Liver (tissue), 9 donors: ENCODE data around the gene CSMD2. TPM values are rescaled to one million over a fixed set of nuclear protein-coding genes. Genes with fewer than 3 reads are reported as not detected.

Source experiments
- DNase-seq: peaks from one replicate; pipeline ENCODE4 v3.0.0-alpha.2; 2017; ENCODE audit warnings: low spot score
- H3K27ac ChIP-seq, 2 donors: one replicate each; pipeline ENCODE4 v1.7.0; 2013; ENCODE audit warnings: inconsistent platforms in 2 of 2, low read length in 2 of 2, control low read depth in 1 of 2, low read depth in 1 of 2, mild to moderate bottlenecking in 1 of 2
- H3K27me3 ChIP-seq, 4 donors: one replicate each; pipeline versions ENCODE4 v1.6.1 to v1.7.0; 2013; ENCODE audit warnings: low read length in 3 of 4, inconsistent platforms in 1 of 4, mild to moderate bottlenecking in 1 of 4, moderate library complexity in 1 of 4; ENCODE audit not compliant: control insufficient read depth in 4 of 4, insufficient read depth in 4 of 4
- H3K36me3 ChIP-seq, 4 donors: one replicate each; pipeline versions ENCODE4 v1.6.1 to v1.7.0; 2013; ENCODE audit warnings: low read length in 3 of 4, mild to moderate bottlenecking in 3 of 4, low read depth in 1 of 4, moderate library complexity in 1 of 4; ENCODE audit not compliant: control insufficient read depth in 4 of 4, insufficient read depth in 3 of 4
- H3K4me1 ChIP-seq, 4 donors: one replicate each; pipeline versions ENCODE4 v1.6.1 to v1.7.0; 2013; ENCODE audit warnings: low read length in 3 of 4, mild to moderate bottlenecking in 3 of 4, moderate library complexity in 1 of 4; ENCODE audit not compliant: control insufficient read depth in 4 of 4, insufficient read depth in 4 of 4
- H3K4me3 ChIP-seq, 3 donors: one replicate each; pipeline versions ENCODE4 v1.6.1 to v1.7.0; 2013; ENCODE audit warnings: low read length in 3 of 3, control low read depth in 1 of 3, low read depth in 1 of 3, mild to moderate bottlenecking in 1 of 3
- H3K9ac ChIP-seq, 2 donors: one replicate each; pipeline ENCODE4 v1.7.0; 2013; ENCODE audit warnings: low read length in 2 of 2, mild to moderate bottlenecking in 2 of 2, moderate library complexity in 2 of 2, control low read depth in 1 of 2, low read depth in 1 of 2
- H3K9me3 ChIP-seq, 4 donors: one replicate each; pipeline versions ENCODE4 v1.6.1 to v1.7.0; 2013; ENCODE audit warnings: low read length in 3 of 4; ENCODE audit not compliant: control insufficient read depth in 4 of 4
- ATF3 ChIP-seq: IDR thresholded peaks from 2 replicates; pipeline ENCODE4 v1.6.1; 2016; ENCODE audit warnings: antibody characterized with exemption
- CTCF ChIP-seq: fragments of 150-350 bp; IDR thresholded peaks from 2 replicates; pipeline ENCODE4 v1.5.1; 2017; ENCODE audit warnings: improper control_type of control experiment, low read depth, low read length; ENCODE audit not compliant: missing input control
- EGR1 ChIP-seq, 2 donors: IDR thresholded peaks; 2 replicates each; pipeline ENCODE4 v1.6.1; 2016 to 2018; ENCODE audit warnings: antibody characterized with exemption in 2 of 2, low read depth in 2 of 2
- FOXA1 ChIP-seq: IDR thresholded peaks from 2 replicates; pipeline ENCODE4 v1.6.1; 2016; ENCODE audit warnings: antibody characterized with exemption
- FOXA2 ChIP-seq: IDR thresholded peaks from 2 replicates; pipeline ENCODE4 v1.6.1; 2016; ENCODE audit warnings: antibody characterized with exemption
- GABPA ChIP-seq, 2 donors: IDR thresholded peaks in 1 of 2; conservative IDR thresholded peaks in 1 of 2; 2 replicates each; pipeline ENCODE4 v1.6.1; 2016; ENCODE audit warnings: antibody characterized with exemption in 2 of 2, mild to moderate bottlenecking in 1 of 2, moderate library complexity in 1 of 2
- HNF4A ChIP-seq, 2 donors: conservative IDR thresholded peaks; 2 replicates each; pipeline ENCODE4 v1.6.1; 2016; ENCODE audit warnings: antibody characterized with exemption in 2 of 2, mild to moderate bottlenecking in 2 of 2
- HNF4G ChIP-seq: IDR thresholded peaks from 2 replicates; pipeline ENCODE4 v1.6.1; 2016; ENCODE audit warnings: antibody characterized with exemption
- JUND ChIP-seq, 2 donors: IDR thresholded peaks; 2 replicates each; pipeline ENCODE4 v1.6.1; 2016; ENCODE audit warnings: antibody characterized with exemption in 2 of 2
- NR2F2 ChIP-seq: IDR thresholded peaks from 2 replicates; pipeline ENCODE4 v1.6.1; 2016; ENCODE audit warnings: antibody characterized with exemption
- RAD21 ChIP-seq, 2 donors: IDR thresholded peaks; 2 replicates each; pipeline ENCODE4 v1.6.1; 2016; ENCODE audit warnings: antibody characterized with exemption in 2 of 2, mild to moderate bottlenecking in 2 of 2
- RXRA ChIP-seq, 2 donors: IDR thresholded peaks; 2 replicates each; pipeline ENCODE4 v1.6.1; 2017 to 2018; ENCODE audit warnings: antibody characterized with exemption in 2 of 2, mild to moderate bottlenecking in 1 of 2
- SP1 ChIP-seq: IDR thresholded peaks from 2 replicates; pipeline ENCODE4 v1.6.1; 2018; ENCODE audit warnings: antibody characterized with exemption, mild to moderate bottlenecking
- TAF1 ChIP-seq: conservative IDR thresholded peaks from 2 replicates; pipeline ENCODE4 v1.6.1; 2016; ENCODE audit warnings: antibody characterized with exemption, mild to moderate bottlenecking
- YY1 ChIP-seq: IDR thresholded peaks from 2 replicates; pipeline ENCODE4 v1.6.1; 2016; ENCODE audit warnings: antibody characterized with exemption, mild to moderate bottlenecking
- WGBS: extraction: QIAGEN DNeasy Blood & Tissue Kit; methylation state at CpG from one replicate; pipeline ENCODE4 v1.1.7; 2013; 5-methylcytosine and 5-hydroxymethylcytosine counted together
- polyA plus RNA-seq, 2 donors: library from polyadenylated mRNA; stranded (reverse) in 1 of 2; unstranded in 1 of 2; fragments of 200-250 nt in 1 of 2; fragments of >200 nt in 1 of 2; fragmentation: Nextera tagmentation in 1 of 2; extraction: Ambion mirVana in 1 of 2; gene quantifications; one replicate each; pipeline versions ENCODE4 v1.2.1 to v1.2.3, GENCODE V29; 2013 to 2015
- total RNA-seq, 2 donors: library from RNA; depleted of rRNA; stranded (reverse); fragments of >200 nt; gene quantifications; one replicate each; pipeline ENCODE4 v1.2.3, GENCODE V29; 2014
- TF ChIP-seq, protein P1 (sequence below): IDR thresholded peaks from 2 replicates; pipeline ENCODE4 v1.6.1; 2016; ENCODE audit warnings: antibody characterized with exemption
- TF ChIP-seq, protein P2 (sequence below): IDR thresholded peaks from 2 replicates; pipeline ENCODE4 v1.6.1; 2016; ENCODE audit warnings: antibody characterized with exemption
- TF ChIP-seq, protein P3 (sequence below): IDR thresholded peaks from 2 replicates; pipeline ENCODE4 v1.6.1; 2016; ENCODE audit warnings: antibody characterized with exemption, mild to moderate bottlenecking
- donor health status: healthy.
- donor health status: healthy.
- donor health status: healthy.
- donor health status: healthy.
- donor health status: healthy.

CSMD2 gene
- total and polyA plus RNA-seq, 4 donors = 0.08 to 0.09 TPM; not detected in 2

DNA sequence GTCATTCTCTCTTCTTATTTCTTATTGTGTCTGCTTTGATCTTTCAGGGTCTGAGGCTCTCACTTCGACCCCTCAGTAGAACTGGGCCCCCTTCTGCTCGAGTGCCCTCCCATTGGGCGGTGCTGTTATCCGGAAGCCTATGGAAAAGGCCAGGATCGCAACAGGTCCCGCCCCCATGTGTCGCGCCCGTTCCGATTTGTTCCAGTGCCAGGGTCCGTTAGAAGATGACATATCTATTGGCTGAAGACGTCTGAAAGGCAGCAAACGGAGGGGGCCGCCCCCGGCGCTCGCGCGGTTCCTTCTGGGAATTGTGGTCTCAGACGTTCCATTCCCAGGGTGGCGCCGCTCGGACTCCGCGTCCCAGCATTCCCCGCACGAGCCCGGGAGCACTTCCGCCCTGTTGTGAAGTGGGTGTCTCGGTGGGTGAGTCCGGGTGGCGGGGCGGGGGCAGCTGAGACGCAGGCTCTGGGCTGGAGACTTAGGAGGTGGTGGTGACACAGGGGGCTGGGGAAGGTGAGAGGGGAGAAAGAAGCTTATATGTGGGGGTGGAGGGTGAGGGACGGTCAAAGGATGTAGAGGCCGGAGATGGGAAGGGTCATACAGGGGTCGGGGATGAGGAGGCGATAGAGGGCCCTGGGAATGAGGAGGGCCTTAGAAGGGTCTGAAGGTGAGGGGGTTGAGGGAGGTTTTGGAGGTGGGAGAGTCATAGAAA is 692.6 kb downstream of the CSMD2 start, which contains the start of gene ZSCAN20:
TSS of gene ZSCAN20 (plus strand) at position 377 of the 712 bp plus-strand sequence. CDS start 6,644 bp downstream, outside the sequence.
- DNase-seq = peak; percentile 92
- H3K36me3 ChIP-seq = no peaks in the 10 kb centered on the region
- TF ChIP-seq, protein P1, sequence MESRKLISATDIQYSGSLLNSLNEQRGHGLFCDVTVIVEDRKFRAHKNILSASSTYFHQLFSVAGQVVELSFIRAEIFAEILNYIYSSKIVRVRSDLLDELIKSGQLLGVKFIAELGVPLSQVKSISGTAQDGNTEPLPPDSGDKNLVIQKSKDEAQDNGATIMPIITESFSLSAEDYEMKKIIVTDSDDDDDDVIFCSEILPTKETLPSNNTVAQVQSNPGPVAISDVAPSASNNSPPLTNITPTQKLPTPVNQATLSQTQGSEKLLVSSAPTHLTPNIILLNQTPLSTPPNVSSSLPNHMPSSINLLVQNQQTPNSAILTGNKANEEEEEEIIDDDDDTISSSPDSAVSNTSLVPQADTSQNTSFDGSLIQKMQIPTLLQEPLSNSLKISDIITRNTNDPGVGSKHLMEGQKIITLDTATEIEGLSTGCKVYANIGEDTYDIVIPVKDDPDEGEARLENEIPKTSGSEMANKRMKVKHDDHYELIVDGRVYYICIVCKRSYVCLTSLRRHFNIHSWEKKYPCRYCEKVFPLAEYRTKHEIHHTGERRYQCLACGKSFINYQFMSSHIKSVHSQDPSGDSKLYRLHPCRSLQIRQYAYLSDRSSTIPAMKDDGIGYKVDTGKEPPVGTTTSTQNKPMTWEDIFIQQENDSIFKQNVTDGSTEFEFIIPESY = no peak
- TF ChIP-seq FOXA2 (no peak), JUND (IDR thresholded peaks at IDR 0.05) (peak; percentile 60 to 76), CTCF (no peak), SP1 (peak; percentile 81), FOXA1 (no peak), EGR1 (IDR thresholded peaks at IDR 0.05; ENCODE audit: low read depth in 2 of 2) (peak in 1 of 2 donors; percentile 51), ATF3 (peak; percentile 30), GABPA (IDR thresholded peaks at IDR 0.05 in 1 of 2, conservative IDR thresholded peaks at IDR 0.05 in 1 of 2) (peak; percentile 64 to 88), HNF4A (conservative IDR thresholded peaks at IDR 0.05) (peak; percentile 52 to 68), TAF1 (peak; percentile 38), YY1 (peak; percentile 85), NR2F2 (no peak), RAD21 (IDR thresholded peaks at IDR 0.05) (peak; percentile 36 to 43), RXRA (IDR thresholded peaks at IDR 0.05) (peak; percentile 37 to 57), HNF4G (no peak)
- TF ChIP-seq, protein P2, sequence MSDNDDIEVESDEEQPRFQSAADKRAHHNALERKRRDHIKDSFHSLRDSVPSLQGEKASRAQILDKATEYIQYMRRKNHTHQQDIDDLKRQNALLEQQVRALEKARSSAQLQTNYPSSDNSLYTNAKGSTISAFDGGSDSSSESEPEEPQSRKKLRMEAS = peak; percentile 45
- TF ChIP-seq, protein P3, sequence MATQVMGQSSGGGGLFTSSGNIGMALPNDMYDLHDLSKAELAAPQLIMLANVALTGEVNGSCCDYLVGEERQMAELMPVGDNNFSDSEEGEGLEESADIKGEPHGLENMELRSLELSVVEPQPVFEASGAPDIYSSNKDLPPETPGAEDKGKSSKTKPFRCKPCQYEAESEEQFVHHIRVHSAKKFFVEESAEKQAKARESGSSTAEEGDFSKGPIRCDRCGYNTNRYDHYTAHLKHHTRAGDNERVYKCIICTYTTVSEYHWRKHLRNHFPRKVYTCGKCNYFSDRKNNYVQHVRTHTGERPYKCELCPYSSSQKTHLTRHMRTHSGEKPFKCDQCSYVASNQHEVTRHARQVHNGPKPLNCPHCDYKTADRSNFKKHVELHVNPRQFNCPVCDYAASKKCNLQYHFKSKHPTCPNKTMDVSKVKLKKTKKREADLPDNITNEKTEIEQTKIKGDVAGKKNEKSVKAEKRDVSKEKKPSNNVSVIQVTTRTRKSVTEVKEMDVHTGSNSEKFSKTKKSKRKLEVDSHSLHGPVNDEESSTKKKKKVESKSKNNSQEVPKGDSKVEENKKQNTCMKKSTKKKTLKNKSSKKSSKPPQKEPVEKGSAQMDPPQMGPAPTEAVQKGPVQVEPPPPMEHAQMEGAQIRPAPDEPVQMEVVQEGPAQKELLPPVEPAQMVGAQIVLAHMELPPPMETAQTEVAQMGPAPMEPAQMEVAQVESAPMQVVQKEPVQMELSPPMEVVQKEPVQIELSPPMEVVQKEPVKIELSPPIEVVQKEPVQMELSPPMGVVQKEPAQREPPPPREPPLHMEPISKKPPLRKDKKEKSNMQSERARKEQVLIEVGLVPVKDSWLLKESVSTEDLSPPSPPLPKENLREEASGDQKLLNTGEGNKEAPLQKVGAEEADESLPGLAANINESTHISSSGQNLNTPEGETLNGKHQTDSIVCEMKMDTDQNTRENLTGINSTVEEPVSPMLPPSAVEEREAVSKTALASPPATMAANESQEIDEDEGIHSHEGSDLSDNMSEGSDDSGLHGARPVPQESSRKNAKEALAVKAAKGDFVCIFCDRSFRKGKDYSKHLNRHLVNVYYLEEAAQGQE = peak; percentile 49
- H3K4me1 ChIP-seq = peaks cover 0 to 17% (median 7%) of the 10 kb centered on the region in 4 donors
- peak within 1 kb of the TSS; percentile 12 to 71 for H3K9ac ChIP-seq
- no peaks in the 10 kb centered on the region for H3K27me3 ChIP-seq
- peak within 1 kb of the TSS in 2 of 3 donors; percentile 49 to 76 for H3K4me3 ChIP-seq
- H3K9me3 ChIP-seq = no peaks in the 10 kb centered on the region
- peak within 1 kb of the TSS in 1 of 2 donors; percentile 19 for H3K27ac ChIP-seq
- WGBS = 1% methylated on average over 38 of the region's 38 CpGs
